ENCODE results near the gene TMEM35A.
"Not testable (repeated sequence)": the region's sequence is repeated elsewhere in the genome, so short reads cannot be mapped to it uniquely, and the experiment has no call there.

The TMEM35A gene, protein sequence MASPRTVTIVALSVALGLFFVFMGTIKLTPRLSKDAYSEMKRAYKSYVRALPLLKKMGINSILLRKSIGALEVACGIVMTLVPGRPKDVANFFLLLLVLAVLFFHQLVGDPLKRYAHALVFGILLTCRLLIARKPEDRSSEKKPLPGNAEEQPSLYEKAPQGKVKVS

DNA sequence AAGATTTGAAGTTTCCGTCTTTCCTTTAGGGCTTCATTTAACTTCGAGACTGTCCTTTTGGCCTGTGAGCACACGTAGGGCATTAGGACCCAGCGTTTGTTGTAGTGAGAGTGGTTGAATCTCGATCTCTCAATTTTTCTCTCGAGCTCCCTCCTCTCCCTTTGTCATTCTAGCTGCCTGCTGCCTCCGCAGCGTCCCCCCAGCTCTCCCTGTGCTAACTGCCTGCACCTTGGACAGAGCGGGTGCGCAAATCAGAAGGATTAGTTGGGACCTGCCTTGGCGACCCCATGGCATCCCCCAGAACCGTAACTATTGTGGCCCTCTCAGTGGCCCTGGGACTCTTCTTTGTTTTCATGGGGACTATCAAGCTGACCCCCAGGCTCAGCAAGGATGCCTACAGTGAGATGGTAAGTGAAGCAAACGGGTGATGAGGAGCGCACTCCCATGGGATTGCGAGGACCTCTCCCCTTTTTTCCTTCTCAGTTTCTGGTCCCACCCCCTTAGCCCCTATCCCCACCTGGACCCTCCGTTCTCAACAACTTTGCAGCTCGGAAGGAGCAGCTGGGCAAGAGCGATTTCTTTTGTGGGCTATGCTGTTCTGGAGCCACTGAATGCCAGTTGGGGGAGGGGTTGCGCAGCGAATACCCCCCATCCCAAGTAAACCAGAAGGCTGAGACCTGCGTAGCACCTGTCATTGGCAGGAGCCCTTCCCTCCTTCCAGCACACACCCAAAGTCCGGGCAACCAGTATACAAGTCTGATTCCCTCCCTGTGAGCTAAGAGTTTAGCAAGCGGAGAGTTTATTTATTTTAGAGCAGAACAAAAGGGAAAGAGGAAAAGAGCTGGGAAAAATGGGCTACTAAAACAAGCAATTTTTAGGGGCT is at the start of gene TMEM35A:
TSS of gene TMEM35A (plus strand) at position 164 of the 883 bp plus-strand sequence. CDS start at position 288, 124 bp downstream.
- DNase-seq: no peak

DNA sequence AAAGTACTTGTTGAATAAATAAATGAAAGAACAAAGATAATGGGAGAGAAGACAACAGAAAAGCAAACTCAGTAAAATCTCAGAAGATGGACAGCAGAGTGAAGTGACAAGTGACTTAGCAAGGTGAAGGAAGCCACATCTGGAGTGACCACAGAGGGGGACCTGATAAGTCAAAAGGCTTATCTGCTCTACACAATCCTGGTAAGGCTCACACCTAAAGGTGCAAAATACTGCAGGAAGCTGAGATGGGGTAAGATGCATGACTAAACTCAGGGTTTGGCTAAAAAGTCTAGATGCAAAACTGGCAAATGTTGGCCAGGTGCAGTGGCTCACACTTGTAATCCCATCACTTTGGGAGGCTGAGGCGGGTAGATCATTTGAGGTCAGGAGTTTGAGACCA is 49.0 kb upstream of the TMEM35A start:
- DNase-seq: no peak

DNA sequence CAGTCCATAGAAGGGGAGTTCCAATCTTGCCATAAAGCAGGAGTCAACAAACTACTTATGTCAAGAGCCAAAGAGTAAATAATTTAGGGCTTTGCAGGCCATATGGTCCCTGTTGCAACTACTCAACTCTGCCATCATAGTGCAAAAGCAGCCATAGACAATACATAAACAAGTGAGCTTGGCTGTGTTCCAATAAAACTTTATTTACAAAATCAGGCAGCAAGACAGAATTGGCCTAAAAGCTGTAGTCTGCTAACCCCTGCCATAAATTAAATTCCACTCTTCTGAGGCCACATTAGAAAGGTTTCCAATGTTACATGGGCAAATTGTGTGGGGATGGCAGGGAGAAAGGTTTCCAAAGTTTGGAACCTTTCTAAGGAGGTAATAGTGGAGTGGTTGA is 41.4 kb upstream of the TMEM35A start:
- DNase-seq: no peak

DNA sequence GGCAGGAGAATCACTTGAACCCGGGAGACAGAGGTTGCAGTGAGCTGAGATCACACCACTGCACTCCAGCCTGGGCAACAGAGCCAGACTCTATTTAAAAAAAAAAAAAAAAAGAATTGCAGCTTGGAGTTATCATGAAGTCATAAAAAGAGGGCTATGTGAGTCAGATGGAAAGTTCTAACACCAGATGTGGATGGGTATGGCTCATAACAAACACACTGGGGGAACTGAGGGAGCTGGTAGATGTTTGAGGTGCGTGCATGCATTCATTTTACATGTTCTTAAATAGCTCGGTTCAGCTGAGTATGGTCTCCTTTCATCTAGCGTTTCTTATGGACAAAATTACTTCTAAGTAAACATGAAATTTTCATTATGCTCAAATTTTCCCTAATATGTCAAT is 38.5 kb upstream of the TMEM35A start:
- DNase-seq: no peak

DNA sequence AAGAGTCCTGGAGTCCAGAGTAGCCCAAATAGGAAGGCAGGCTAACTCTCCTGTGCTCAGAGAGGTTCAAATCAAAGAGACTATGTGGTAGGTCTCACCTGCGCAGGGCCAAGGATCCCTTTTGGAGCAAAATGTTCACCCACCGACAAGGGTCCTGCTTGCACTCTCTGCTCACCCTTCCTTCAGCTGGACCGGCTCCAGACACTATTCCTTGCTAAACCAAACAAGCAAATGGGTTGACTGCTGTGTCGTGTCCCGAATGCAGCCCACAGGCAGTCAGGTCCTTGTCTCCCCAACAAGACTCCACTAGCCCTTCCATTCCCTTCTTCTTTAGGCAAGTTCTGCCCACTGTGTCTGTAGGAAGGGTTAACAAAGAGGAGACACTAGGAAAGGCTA is 27.5 kb upstream of the TMEM35A start:
- DNase-seq: no peak

DNA sequence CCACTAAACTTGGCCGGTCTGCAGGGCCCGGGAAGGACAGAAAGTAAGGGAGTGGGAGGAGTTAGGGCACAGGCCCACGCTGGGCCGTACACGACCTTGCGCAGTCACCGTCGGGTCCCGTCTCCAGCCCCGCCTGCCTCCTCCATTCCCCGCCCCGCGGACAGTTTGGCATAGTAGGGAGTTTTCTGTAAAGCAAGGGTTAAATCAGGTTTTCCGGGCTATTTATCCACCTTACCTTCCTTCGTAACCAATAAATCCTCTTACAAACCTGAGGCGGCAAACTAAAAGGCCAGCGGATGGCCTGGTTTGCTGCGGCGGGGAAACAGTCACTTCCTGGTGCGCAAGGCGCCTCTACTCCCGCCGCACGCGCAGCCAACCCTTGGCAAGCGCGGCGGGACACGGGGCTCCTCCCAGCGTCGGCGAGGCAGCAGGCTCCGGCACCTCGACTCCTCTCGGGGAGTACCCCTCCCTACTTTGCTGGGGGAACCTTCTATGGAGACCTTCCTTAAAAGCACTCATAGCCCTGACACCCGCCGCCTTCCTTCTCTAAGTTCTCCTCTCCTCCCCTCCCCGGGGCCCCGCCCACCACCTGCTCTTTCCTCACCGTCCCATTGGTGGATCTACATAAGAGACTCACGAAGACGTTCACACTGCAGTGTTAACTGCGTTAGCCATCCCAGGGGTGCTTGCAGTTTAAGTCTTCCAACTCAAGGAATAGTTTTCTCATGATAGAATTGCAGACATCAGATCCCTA is 27.0 kb upstream of the TMEM35A start, which contains the start of gene TRMT2B:
TSS of gene TRMT2B (minus strand) at position 563 of the 754 bp plus-strand sequence. CDS start 9,822 bp downstream, outside the sequence.
- peak; percentile 11 to 67 for DNase-seq

DNA sequence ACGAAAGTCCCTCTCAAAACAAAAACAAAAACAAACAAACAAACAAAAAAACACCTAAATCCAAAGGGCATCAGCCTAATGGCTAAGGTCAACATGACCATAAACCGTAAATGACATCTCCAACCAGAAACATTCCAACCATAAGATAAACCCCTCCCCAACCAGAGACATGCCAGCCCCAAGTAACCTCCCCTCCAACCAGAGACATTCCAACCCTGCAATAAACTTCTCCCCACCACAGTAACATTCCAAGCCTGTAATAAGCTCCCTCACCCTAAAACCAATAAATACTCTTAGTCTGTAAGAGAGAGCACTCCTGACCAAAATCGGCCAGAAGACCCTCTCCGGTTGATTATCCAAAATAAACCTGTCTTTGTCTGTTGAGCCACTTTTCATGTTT is 22.1 kb upstream of the TMEM35A start:
- not testable (repeated sequence) for DNase-seq

DNA sequence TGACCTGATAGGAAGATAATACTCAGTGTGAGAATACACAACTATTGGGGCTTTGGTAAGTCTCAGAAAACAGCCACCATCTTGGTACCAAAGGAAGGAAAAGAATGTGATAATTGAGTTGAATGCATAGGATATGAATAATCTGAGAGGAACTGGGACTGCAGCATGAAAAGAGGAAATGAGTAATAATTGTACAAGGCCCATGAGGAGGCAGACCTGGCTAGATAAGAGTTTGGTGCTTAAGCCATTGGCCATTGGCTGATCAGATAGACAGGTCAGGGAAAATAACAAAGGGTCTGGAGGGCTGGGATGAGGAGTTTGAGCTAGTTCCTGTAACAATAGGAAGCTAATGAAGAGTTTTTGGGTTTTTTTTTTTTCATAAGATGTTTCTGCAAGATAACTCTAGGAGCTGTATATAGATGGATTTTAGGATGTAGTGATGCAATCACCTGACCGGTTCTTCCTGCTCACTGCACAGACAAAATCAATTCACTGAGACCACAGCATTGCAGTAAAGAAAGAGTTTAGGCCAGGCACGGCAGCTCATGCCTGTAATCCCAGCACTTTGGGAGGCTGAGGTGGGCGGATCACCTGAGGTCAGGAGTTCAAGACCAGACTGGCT is 21.5 kb upstream of the TMEM35A start:
- DNase-seq: peak; percentile 22 to 64

DNA sequence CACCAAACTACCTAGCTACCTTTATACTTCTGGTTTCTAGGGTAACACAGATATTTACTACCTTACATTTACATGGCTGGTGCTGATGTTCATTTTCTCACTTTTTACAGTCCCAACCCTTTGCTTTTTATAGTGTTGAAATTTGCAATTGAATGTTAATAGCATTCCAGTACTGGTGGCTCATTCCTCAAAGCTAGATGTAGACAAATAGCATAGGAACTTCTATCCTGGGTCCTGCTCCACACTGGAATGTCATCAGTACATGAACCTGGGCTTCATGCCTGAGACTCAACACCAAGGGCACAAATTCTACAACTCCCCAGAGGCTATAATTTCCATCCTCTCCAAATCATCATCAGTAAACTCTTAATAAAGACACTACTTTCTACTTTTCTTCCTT is 16.5 kb upstream of the TMEM35A start:
- DNase-seq: no peak

DNA sequence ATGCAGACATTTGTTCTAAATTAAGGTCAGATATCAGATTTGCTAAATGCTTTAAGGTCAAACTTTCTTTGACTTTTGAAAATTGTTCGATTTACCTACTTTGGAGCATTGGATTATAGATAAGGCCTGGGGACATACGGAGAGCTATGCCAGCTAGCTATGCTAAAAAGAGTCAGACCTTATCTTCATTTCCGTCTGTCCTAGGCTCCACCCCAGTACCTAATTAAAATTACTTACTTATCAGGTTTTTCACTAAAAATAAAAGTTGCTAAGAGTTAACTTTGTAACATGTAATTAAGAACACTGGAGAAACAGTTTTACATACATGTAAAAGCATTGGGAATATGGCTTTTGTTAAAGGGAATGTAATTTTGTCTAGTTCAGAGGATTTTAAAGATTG is 7.1 kb upstream of the TMEM35A start:
- DNase-seq: no peak

DNA sequence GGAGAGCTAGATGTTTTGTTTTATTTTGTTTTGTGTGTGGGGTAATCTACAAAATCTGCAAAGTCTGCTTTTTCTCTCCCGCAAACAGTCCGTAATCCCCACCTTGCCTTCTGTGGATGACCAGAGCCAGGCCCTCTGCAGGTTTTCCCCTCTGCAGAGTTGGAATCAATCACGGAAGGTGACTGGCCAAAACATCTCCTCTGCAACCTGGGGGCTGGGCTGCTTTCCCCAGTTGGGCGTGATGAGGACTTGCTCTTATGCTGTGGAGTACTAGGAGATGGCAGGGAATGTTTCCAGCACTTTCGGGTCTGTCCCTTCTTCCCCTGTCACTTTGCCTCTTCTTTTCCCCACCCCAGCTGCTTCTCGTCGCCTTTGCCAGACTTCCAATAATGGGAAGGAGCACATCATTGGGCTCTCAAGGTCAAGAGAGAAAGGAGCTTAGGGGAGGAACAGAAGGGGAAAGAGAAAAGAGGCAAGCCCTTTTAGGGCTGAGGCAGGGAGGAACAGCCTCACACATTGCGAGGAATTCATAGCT is 1.1 kb downstream of the TMEM35A start:
- no peak for DNase-seq

DNA sequence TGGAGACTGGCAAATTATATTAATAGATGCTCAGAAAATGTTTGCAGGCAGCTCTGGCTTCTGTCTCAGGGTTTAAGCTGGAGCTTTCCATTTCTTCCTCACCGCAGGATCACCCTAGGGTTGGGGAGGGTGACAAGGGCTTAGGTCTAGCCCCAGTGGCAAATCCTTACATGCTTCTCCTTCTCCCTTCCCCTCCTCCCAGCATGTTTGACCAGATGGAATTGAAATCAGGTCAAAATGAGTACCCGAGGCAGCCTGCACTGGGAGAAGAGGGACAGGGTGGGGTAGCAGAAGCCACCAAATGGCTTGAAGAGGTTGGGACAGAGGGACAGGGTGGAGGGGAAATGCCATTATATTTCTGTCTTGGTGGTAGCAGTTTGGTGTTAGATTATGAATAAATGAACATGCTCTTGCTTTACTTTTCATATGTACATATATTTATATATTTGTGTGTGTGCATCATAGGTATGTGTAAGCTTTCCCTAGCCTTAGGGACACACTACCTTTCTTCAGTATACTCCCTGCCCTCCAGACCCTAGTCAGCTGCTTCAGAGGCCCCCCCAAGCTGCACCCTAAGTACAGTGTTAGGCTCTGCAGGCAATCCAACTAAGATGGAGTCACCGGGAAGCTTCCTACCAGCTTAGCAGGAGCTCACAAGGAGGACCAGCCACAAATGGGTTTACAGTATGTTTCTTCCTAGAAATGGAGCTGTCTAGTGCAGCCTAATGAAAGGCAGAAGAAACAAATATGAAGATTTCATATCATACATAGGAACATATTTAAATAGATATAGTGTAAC is 1.8 kb downstream of the TMEM35A start:
- DNase-seq: no peak

DNA sequence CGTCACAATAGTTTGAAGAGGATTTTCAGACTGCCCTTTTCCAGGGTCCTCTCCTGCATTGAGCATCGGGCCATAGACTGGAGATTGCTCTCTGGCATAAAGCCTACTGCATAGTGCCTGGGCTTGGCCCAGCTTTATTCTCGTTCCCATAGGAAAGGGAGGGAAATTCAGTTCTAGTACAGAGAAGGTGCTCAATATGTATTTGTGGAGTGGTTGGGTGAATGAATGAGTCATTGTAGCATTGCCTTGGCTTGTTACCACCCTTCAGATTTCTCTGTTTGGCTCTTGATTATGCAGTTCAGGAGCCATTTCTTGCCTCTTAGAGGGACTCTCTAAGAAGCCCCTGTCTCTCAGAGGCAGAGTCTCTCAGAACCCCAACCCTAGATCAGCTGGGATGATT is 2.6 kb downstream of the TMEM35A start:
- no peak for DNase-seq

DNA sequence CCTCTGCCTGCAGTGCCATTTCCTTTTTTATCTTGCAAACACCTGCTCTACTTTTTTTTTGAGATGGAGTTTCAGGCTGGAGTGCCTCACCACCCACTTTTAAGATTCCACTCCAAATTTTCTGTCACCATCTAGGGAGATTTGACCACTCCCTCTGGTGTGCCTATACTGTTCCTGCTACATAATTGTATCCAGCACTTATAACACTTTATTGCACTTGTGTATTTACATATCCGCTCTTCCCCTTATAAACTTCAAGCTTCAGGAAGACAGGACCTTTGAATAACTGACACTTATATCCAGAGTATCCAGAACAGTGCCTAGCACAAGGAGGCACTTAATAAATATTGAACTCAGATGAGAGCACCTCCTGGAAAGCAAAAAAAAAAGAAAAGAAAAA is 13.1 kb downstream of the TMEM35A start:
- no peak for DNase-seq

DNA sequence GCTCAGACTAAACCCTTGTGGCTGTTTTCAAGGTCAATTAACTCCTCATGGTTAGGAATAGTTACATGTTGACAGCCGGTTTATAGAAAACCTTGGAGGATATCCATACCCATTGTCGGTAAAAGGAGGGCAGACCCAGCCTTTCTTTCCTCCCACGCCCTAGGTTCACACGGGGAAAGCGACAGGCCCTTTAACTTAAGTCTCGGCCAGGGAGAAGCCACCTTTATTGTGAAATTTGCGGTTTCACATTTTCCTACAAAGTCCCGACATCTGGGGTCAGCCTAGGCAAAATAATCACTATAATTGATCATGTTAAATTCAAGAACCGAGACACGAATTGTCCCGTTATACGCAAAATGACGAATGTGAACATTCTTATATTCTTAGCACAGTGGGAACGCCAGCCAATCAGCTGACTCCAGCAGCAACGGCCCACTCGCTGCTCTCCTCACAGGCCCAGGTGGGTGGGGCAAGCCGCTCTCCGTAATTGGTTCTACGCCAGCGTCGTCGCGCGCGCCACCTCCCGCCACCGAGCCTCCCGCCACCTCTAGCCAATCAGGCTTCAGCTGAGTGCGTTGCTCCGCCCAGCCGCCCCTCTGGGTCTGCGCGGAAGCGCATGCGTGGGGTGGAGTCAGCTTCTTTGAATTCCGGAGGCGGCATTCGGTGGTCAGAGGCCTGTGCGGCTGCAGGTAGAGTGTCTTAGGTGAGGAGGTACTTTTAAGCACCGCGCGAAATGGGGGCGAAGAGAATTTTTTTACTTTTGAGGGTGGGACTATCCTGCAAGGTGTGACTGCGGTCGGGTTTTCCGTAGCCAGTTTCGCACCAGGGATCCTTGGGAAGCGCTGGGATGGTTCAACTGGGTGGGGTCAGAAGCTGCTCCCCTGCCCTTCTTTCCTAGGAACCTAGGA is 19.1 kb downstream of the TMEM35A start, which contains the start of gene CENPI:
TSS of gene CENPI (plus strand) at position 659 of the 908 bp plus-strand sequence. CDS start 2,867 bp downstream, outside the sequence.
- DNase-seq: peak; percentile 30 to 75

DNA sequence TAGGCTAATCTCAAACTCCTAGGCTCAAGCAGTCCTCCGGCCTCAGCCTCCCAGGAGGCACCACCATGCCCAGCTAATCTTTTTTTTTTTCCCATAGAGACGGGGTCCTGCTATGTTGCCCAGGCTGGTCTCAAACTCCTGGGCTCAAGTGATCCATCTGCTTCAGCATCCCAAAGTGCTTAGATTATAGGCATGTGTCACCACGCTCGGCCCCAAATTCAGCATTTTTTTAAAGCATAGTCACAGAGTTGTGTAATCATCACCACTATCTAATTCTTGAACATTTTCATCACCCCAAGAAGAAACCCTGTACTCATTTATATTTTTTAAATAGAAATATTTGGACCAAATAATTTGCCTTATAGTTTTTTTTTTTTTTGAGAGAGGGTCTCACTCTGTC is 29.6 kb downstream of the TMEM35A start:
- no peak for DNase-seq

DNA sequence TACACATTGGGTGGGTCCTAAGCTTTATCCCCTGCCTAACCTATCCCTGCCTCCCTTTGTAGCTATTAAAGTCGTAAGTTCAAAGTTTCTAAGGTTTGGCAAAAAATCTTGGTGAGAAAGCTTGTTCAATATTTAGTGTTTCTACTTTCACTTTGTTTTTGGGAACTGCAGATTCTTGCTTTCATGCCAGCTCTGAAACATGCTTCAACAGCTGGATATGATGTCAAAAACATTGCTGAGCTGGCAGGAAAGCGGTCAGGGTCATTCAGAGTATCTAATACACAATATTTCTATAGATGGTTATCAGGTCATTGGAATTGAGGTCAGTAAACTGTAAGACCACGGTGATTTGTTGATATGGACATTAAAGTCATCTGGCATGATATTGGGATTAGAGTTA is 39.0 kb downstream of the TMEM35A start:
- no peak for DNase-seq

DNA sequence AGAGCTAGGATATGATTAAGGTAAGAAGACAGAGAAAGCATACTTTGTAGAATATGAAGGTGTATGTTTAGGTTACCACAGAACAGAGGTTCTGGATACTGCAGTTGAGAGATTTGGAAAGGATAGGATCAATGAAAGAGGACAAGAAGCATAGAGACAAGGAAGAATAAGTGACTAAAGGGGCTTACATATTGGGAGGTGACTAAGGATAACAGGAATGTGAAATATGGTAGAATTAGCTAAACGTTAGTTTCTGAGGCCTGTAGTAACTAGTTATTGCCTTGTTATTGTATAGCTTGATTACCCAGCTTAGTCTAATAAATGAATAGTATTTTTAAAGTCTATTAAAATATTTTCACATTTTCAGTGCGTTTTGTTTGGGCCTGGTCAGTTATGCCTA is 57.6 kb downstream of the TMEM35A start:
- no peak for DNase-seq

All from SW 1271 (cell line).